Neuron (in vitro differentiated cells): ENCODE data around the gene UBASH3A.

Source experiments
- H2AFZ ChIP-seq: one replicate; pipeline ENCODE4 v1.6.1; 2013; ENCODE audit warnings: low read depth, mild to moderate bottlenecking, inconsistent platforms, low read length, moderate library complexity
- H3K27me3 ChIP-seq: one replicate; pipeline ENCODE4 v1.6.1; 2013; ENCODE audit warnings: low read length; ENCODE audit not compliant: insufficient read depth
- H3K36me3 ChIP-seq: one replicate; pipeline ENCODE4 v1.6.1; 2013; ENCODE audit warnings: low read length; ENCODE audit not compliant: insufficient read depth
- H3K4me1 ChIP-seq: one replicate; pipeline ENCODE4 v1.6.1; 2013; ENCODE audit warnings: low read length; ENCODE audit not compliant: insufficient read depth
- H3K4me3 ChIP-seq: 2 replicates; pipeline ENCODE4 v1.5.1; 2013; ENCODE audit warnings: mild to moderate bottlenecking, low read length, moderate library complexity
- H3K9me3 ChIP-seq: one replicate; pipeline ENCODE4 v1.6.1; 2013; ENCODE audit warnings: low read length

UBASH3A gene

GRCh38 chr21:42387843-42388340 lies 15.8 kb upstream of the UBASH3A start:
- H3K27me3 ChIP-seq, result no peaks in the 10 kb centered on the region
- H2AFZ ChIP-seq, result no peak overlapping the region
- no peaks in the 10 kb centered on the region for H3K36me3 ChIP-seq
- H3K4me3 ChIP-seq, result no peak overlapping the region
- H3K9me3 ChIP-seq, result no peaks in the 10 kb centered on the region
- peaks cover 4% of the 10 kb centered on the region for H3K4me1 ChIP-seq

GRCh38 chr21:42388740-42389448 lies 14.8 kb upstream of the UBASH3A start:
- Histone ChIP-seq H2AFZ (no peak overlapping the region), H3K36me3 (no peaks in the 10 kb centered on the region), H3K27me3 (no peaks in the 10 kb centered on the region), H3K9me3 (no peaks in the 10 kb centered on the region), H3K4me1 (peaks cover 4% of the 10 kb centered on the region), H3K4me3 (no peak overlapping the region)

DNA sequence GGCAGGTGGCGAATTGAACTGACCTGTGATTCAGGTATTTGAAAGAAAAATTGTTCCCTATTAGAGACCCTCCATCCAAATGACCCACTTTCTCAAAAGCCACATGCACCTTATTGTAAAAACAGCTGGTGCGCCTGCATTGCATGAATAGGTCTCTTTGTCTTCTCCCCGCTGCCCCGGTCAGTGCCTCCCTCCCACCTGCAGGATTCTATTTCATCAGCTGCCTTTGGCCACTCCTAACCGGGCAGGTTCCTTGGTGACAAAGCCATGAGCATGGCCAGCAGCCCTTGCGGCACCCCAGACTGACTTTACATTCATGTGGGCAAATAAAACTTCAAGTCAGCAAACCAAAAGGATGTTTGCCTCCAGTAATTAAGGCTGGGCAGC lies 14.3 kb upstream of the UBASH3A start:
- H3K4me1 ChIP-seq, result peaks cover 4% of the 10 kb centered on the region
- no peaks in the 10 kb centered on the region for H3K9me3 ChIP-seq
- H3K36me3 ChIP-seq, result no peaks in the 10 kb centered on the region
- no peaks in the 10 kb centered on the region for H3K27me3 ChIP-seq
- H3K4me3 ChIP-seq, result no peak overlapping the region
- H2AFZ ChIP-seq, result no peak overlapping the region

- Histone ChIP-seq H3K36me3 (no peaks in the 10 kb centered on the region), H3K27me3 (no peaks in the 10 kb centered on the region), H2AFZ (no peak overlapping the region), H3K4me1 (peaks cover 4% of the 10 kb centered on the region), H3K9me3 (no peaks in the 10 kb centered on the region), H3K4me3 (no peak overlapping the region)
These were observed 13.5 kb upstream of the UBASH3A start for GRCh38 chr21:42390193-42390592.

GRCh38 chr21:42390696-42391095 lies 13.0 kb upstream of the UBASH3A start:
- Histone ChIP-seq H3K27me3 (no peaks in the 10 kb centered on the region), H3K9me3 (no peaks in the 10 kb centered on the region), H3K4me1 (peaks cover 4% of the 10 kb centered on the region), H3K4me3 (no peak overlapping the region), H3K36me3 (no peaks in the 10 kb centered on the region), H2AFZ (no peak overlapping the region)

GRCh38 chr21:42391297-42391696 lies 12.4 kb upstream of the UBASH3A start:
- Histone ChIP-seq H3K36me3 (no peaks in the 10 kb centered on the region), H2AFZ (no peak overlapping the region), H3K4me1 (peaks cover 4% of the 10 kb centered on the region), H3K9me3 (no peaks in the 10 kb centered on the region), H3K27me3 (no peaks in the 10 kb centered on the region), H3K4me3 (no peak overlapping the region)

DNA sequence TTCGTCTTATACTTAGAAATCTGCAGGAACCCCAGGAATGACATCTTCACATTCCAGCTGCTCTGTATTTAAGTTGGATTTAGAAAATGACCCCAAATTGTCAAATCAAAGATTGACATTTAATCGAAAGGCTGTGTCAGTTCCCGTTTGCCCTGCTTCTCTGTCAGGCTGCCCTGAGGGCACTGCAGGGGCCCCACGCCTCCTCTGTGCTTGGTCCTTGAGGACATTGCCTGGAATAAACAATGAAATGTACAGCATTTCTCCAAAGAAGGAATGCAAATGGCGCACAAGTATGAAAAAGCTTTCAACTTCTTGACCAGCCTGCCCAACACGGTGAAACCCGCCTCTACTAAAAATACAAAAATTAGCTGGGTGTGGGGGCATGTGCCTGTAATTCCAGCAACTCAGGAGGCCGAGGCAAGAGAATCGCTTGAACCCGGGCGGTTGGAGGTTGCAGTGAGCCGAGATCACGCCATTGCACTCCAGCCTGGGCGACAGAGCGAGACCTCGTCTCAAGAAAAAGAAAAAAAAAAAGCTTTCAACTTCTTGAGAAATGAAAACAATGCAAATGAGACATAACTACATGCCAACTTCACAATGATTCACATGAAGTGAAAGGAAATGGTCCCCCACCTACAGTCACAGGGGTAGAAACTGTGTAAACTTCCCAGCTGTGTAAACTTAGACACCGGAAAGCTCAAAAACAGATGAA lies 10.8 kb upstream of the UBASH3A start:
- Histone ChIP-seq H3K4me1 (peaks cover 4% of the 10 kb centered on the region), H3K36me3 (no peaks in the 10 kb centered on the region), H2AFZ (no peak overlapping the region), H3K9me3 (no peaks in the 10 kb centered on the region), H3K4me3 (no peak overlapping the region), H3K27me3 (no peaks in the 10 kb centered on the region)

DNA sequence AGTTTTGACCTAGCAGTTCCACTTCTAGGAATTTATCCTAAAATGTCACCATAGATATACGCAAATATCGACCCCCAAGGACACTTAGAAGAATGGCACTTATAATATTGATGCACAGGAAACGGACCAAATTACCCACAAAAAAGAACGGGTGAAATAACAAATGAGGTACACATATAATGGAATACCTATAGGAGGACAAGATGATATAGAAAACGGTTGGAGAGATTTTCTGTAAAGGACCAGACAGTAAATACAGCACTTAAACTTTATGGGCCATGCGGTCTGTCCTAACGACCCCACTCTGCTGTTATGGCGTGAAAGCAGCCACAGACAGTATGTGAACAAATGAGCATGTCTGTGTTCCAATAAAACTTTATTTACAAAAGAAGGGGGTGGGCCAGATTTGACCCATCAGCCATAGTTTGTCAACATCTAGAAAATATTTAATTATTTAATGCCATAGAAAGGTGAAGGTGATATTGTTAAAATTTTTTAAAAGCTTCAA lies 10.2 kb upstream of the UBASH3A start:
- H3K36me3 ChIP-seq, result no peaks in the 10 kb centered on the region
- no peak overlapping the region for H2AFZ ChIP-seq
- no peaks in the 10 kb centered on the region for H3K9me3 ChIP-seq
- H3K4me1 ChIP-seq, result peaks cover 4% of the 10 kb centered on the region
- no peak overlapping the region for H3K4me3 ChIP-seq
- no peaks in the 10 kb centered on the region for H3K27me3 ChIP-seq

DNA sequence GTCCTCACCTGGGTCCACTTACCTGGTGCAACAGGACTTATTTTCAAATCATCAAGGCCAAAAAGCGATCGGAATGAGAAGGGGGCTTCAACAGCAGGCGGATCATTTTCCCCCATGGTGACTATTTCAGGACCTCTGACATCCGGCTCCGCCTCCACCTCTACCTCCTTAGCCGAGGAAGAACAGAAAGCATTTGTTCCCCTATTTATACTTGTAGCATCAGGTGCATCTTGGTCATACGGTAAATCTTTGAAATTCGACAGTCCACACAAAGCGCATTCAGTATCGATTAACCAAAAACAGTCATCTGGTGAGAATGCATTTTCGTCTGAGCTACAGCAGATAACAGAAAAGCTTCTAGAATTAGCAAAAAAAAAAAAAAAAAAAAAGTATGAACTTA lies 8.4 kb upstream of the UBASH3A start:
- H3K36me3 ChIP-seq, result no peaks in the 10 kb centered on the region
- H2AFZ ChIP-seq, result no peak overlapping the region
- H3K4me3 ChIP-seq, result no peak overlapping the region
- H3K4me1 ChIP-seq, result no peaks in the 10 kb centered on the region
- H3K27me3 ChIP-seq, result no peaks in the 10 kb centered on the region
- H3K9me3 ChIP-seq, result no peaks in the 10 kb centered on the region

GRCh38 chr21:42395905-42396651 lies 7.6 kb upstream of the UBASH3A start, which contains the start of gene TMPRSS3:
Gene TMPRSS3 (minus strand): TSS chr21:42396052. CDS start chr21:42395417, 635 bp downstream.
- Histone ChIP-seq H3K36me3 (no peaks in the 10 kb centered on the region), H3K4me1 (no peaks in the 10 kb centered on the region), H3K27me3 (no peaks in the 10 kb centered on the region)

GRCh38 chr21:42396799-42397745 lies 6.6 kb upstream of the UBASH3A start:
- Histone ChIP-seq H3K27me3 (no peaks in the 10 kb centered on the region), H3K36me3 (no peaks in the 10 kb centered on the region), H3K4me3 (no peak overlapping the region), H2AFZ (no peak overlapping the region), H3K4me1 (no peaks in the 10 kb centered on the region), H3K9me3 (no peaks in the 10 kb centered on the region)

More at GRCh38 chr21:42395905-42396651, 7.6 kb upstream of the UBASH3A start, which contains the start of gene TMPRSS3:
- Histone ChIP-seq H3K9me3 (no peaks in the 10 kb centered on the region), H3K4me3 (no peak within 1 kb of the TSS), H2AFZ (no peak within 1 kb of the TSS)

DNA sequence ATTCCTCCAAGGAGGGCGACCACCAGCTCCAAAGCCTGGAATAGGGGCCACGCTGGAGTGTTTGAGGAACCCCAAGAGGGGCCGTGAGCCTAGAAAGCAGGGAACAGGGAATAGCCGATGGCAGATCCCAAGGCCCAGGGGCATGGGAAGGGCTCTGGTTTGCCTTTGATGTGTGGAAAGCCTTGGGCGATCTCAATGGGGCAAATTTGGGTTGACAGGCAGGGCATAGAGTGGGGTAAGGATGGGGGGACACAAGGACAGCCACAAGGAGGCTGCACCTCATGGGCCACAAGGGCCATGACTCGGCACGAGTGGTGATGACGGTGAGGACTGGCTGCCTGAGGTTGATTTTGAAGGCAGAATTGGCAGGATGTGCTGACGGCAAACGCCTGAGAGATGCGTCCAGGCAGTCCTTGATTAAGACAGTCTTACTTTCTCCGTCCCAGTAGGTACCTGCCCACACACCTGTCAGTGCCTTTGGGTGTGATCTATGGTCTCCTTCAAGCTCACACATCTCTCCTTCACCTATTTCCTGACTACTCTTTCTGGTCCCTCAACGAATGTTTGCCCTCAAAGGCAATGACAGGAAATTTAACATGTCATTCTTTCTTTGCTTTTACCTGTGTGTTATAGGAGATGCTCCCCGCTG lies 5.8 kb upstream of the UBASH3A start:
- H3K36me3 ChIP-seq, result no peaks in the 10 kb centered on the region
- H3K4me1 ChIP-seq, result no peaks in the 10 kb centered on the region
- no peak overlapping the region for H2AFZ ChIP-seq
- H3K9me3 ChIP-seq, result no peaks in the 10 kb centered on the region
- no peak overlapping the region for H3K4me3 ChIP-seq
- no peaks in the 10 kb centered on the region for H3K27me3 ChIP-seq
